EH (cell line): Measurements from ENCODE around the gene GALNT2.

Experiments used
- DNase-seq: peaks from one replicate; pipeline ENCODE4 v3.0.0-alpha.2; 2015; ENCODE audit warnings: low read depth

The GALNT2 gene

GRCh38 chr1:230326971-230327891, 260.2 kb downstream of the GALNT2 start:
- no peak for DNase-seq

GRCh38 chr1:230327892-230328284, 260.9 kb downstream of the GALNT2 start:
- no peak for DNase-seq

DNA sequence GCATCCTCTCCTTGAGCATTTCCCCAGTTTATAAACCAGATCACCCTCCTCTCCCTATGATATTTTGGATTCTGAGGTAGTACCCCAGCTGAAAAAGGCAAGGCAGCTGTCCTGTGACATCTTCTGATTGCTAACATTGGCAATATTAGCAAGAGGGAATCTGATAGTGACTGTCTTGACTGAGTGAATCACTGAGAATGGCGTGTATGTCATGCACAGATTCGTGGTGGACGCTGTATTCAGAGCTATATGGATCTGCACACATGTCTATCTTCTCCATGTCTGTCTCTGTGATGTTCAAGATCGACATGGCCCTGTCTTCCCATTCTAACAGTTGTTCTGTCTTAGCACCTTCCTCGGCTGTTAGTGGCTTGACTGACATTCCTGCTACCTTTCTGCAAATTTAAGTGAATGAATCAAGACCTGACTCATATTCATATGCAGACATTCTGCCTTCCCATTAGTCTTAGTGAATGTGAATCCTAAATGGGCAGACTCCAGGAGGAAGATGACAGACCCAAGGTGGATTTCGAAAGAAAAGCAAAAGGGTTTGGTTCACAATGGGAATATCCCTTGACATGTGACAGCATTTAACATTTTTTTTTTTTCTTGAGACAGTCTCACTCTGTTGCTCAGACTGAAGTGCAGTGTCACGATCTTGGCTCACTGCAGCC, 261.4 kb downstream of the GALNT2 start:
- no peak for DNase-seq

DNA sequence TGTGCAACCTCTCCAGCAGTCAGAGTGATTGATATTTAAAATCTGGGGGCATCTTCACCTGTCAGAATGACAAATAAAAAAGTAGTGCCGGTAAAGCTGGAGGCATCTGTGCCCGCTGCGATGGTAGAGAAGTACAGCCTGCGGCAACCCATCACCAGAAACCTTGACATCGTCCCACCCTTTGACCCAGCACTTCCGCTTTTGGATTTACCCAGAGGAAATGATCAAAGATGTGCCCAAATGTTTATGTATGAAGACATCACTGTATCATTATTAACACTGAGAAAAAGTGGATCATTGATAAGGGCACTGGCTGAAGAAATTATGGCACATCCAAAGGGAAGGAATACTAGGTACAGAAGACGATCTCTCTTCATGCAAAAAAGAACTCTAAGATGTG, 263.1 kb downstream of the GALNT2 start:
- no peak for DNase-seq
